Vagina (tissue), 2 donors: Measurements from ENCODE around the gene CD9. TPM values are rescaled to one million over a fixed set of nuclear protein-coding genes. Genes with fewer than 3 reads are reported as not detected.
A peak's percentile ranks its signal among the peaks of the same experiment; 100 is the strongest.

ENCODE experiments used
- DNase-seq, 2 donors: peaks; one replicate each; pipeline ENCODE4 v3.0.0-alpha.2; 2017; ENCODE audit errors: extremely low spot score in 2 of 2
- H3K27ac ChIP-seq: fragments of 200-600 bp; sonication (generic); one replicate; pipeline ENCODE4 v1.5.1; 2019
- H3K27me3 ChIP-seq: fragments of 200-600 bp; sonication (generic); one replicate; pipeline ENCODE4 v1.5.1; 2019
- H3K36me3 ChIP-seq, 2 donors: fragments of 200-600 bp; sonication (generic); one replicate each; pipeline ENCODE4 v1.5.1; 2017 to 2019
- H3K4me1 ChIP-seq: fragments of 200-600 bp; sonication (generic); one replicate; pipeline ENCODE4 v1.5.1; 2019
- H3K4me3 ChIP-seq, 2 donors: fragments of 200-600 bp; sonication (generic); 1 replicate in 1 of 2; 2 replicates in 1 of 2; pipeline ENCODE4 v1.5.1; 2016 to 2019
- H3K9me3 ChIP-seq: fragments of 200-600 bp; sonication (generic); one replicate; pipeline ENCODE4 v1.5.1; 2019
- POLR2A ChIP-seq, 2 donors: fragments of 450-650 bp; IDR thresholded peaks; one replicate each; pipeline ENCODE4 v1.6.1; 2017; ENCODE audit warnings: antibody characterized with exemption in 2 of 2, mild to moderate bottlenecking in 2 of 2, moderate library complexity in 2 of 2
- POLR2AphosphoS5 ChIP-seq, 2 donors: sonication (generic); formaldehyde crosslinking; IDR thresholded peaks; one replicate each; pipeline ENCODE4 v1.9.0; 2017; ENCODE audit warnings: antibody characterized with exemption in 2 of 2, mild to moderate bottlenecking in 2 of 2, low read depth in 1 of 2; ENCODE audit not compliant: insufficient read depth in 1 of 2
- intact Hi-C: fragments of 100-400 bp; cut with DNase I; formaldehyde crosslinking; loops from one replicate; pipeline ENCODE4 v1.15.1; 2023
- total RNA-seq: library from RNA; depleted of rRNA; stranded (reverse); fragments of >200 nt; gene quantifications from one replicate; pipeline ENCODE4 v1.2.3, GENCODE V29; 2016
- TF ChIP-seq, protein P1 (sequence below), 3 experiments: fragments of 450-650 bp in 2 of 3; fragments of 200-600 bp in 1 of 3; sonication (generic) in 1 of 3; IDR thresholded peaks; one replicate each; pipeline ENCODE4 v1.5.1; 2017 to 2019; ENCODE audit warnings: antibody characterized with exemption in 3 of 3, mild to moderate bottlenecking in 2 of 3, moderate library complexity in 2 of 3

Gene CD9
- total RNA-seq, 1 donor from 2014 or later: 366 TPM

DNA sequence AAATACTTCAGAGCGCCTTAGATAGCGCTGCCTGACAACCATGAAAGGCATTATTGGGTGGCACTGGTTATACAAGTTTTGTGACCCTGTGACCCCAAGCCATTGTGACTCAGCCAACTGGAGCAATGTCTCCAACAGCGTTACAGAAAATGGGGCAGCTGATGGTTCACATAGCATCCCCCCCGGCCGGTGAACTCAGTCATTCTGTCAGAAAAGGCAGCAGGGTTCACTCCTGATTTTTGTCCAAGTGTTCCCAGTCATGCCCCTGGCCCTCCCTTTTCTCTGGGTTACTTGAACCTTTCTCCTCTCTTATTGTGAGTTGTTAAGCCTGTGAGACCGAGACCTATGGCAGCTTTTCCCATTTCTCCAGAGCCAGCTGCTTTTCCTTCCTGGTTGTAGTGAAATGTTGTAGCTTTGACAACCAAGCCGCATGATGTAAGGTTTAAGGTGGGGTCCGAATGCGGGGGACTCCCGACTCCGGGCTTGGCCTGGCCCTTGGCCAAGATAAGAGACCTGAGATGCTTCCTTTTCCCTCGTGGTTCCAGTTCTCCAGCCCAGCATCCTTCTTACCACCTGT lies 22.0 kb downstream of the CD9 start:
- intact Hi-C loops: no loop called here
- H3K4me1 ChIP-seq: peaks cover 100% of the 10 kb centered on the region
- peaks cover 0 to 11% of the 10 kb centered on the region in 2 donors for H3K36me3 ChIP-seq
- H3K9me3 ChIP-seq: no peaks in the 10 kb centered on the region
- TF ChIP-seq POLR2A (IDR thresholded peaks at IDR 0.05) (no peak), POLR2AphosphoS5 (IDR thresholded peaks at IDR 0.05; ENCODE audit: insufficient read depth in 1 of 2, low read depth in 1 of 2) (no peak)
- TF ChIP-seq, protein P1, sequence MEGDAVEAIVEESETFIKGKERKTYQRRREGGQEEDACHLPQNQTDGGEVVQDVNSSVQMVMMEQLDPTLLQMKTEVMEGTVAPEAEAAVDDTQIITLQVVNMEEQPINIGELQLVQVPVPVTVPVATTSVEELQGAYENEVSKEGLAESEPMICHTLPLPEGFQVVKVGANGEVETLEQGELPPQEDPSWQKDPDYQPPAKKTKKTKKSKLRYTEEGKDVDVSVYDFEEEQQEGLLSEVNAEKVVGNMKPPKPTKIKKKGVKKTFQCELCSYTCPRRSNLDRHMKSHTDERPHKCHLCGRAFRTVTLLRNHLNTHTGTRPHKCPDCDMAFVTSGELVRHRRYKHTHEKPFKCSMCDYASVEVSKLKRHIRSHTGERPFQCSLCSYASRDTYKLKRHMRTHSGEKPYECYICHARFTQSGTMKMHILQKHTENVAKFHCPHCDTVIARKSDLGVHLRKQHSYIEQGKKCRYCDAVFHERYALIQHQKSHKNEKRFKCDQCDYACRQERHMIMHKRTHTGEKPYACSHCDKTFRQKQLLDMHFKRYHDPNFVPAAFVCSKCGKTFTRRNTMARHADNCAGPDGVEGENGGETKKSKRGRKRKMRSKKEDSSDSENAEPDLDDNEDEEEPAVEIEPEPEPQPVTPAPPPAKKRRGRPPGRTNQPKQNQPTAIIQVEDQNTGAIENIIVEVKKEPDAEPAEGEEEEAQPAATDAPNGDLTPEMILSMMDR (IDR thresholded peaks at IDR 0.05): no peak
- H3K27ac ChIP-seq: peak overlapping the region; percentile 64
- no peaks in the 10 kb centered on the region for H3K27me3 ChIP-seq
- no peak for DNase-seq
- no peak overlapping the region for H3K4me3 ChIP-seq

DNA sequence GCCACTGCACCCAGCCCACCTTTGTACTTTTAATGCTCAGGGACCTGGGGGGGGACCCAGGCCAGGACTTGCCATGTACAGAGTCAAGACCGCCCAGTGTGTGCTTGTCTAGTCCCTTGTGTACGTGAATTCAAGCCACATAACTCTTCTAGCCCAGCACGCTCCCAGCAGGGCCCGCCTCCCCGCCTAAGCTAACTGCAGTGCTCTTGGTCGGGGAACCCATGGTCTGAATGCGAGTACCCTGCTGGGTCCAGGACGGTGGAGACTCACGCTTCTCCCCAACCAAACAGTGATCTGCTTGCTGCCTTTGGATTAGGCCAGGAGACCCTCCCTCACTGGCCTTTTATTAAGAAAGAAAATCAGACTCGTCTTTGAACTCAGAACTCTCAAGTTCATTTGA lies 23.3 kb downstream of the CD9 start:
- intact Hi-C loops: no loop called here
- H3K36me3 ChIP-seq: peaks cover 0 to 18% of the 10 kb centered on the region in 2 donors
- no peak for DNase-seq
- TF ChIP-seq, protein P1 (IDR thresholded peaks at IDR 0.05): no peak
- TF ChIP-seq POLR2AphosphoS5 (IDR thresholded peaks at IDR 0.05; ENCODE audit: insufficient read depth in 1 of 2, low read depth in 1 of 2): no peak
- TF ChIP-seq POLR2A (IDR thresholded peaks at IDR 0.05): no peak
- H3K9me3 ChIP-seq: no peaks in the 10 kb centered on the region
- no peaks in the 10 kb centered on the region for H3K27me3 ChIP-seq
- H3K27ac ChIP-seq: peak overlapping the region; percentile 93
- no peak overlapping the region for H3K4me3 ChIP-seq
- peaks cover 100% of the 10 kb centered on the region for H3K4me1 ChIP-seq

DNA sequence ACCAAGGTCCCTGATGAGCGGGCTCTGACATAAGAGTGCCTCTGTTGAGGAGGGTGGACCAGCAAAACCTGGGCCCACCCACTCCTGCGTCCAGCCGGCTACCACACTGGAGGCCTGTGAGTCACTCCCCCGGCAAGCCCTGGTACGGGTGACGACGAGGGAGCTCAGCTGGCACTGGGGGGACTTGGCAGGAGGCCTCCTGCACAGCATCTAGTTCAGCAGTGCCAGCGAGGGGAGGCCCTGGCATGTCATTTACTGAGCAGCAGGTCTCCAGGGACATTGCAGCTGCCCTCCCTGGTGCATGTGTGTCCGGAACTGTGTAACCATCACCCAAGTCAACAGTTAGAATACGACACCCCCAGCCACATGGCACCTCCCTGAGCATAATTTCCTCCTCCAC lies 24.4 kb downstream of the CD9 start:
- peaks cover 100% of the 10 kb centered on the region for H3K4me1 ChIP-seq
- H3K27ac ChIP-seq: peak overlapping the region; percentile 93
- no peak for TF ChIP-seq POLR2AphosphoS5 (IDR thresholded peaks at IDR 0.05; ENCODE audit: insufficient read depth in 1 of 2, low read depth in 1 of 2)
- TF ChIP-seq, protein P1 (IDR thresholded peaks at IDR 0.05): no peak
- TF ChIP-seq POLR2A (IDR thresholded peaks at IDR 0.05): no peak
- H3K9me3 ChIP-seq: no peaks in the 10 kb centered on the region
- intact Hi-C loops: no loop called here
- DNase-seq: no peak
- H3K27me3 ChIP-seq: no peaks in the 10 kb centered on the region
- H3K36me3 ChIP-seq: peaks cover 0 to 17% of the 10 kb centered on the region in 2 donors
- no peak overlapping the region for H3K4me3 ChIP-seq

DNA sequence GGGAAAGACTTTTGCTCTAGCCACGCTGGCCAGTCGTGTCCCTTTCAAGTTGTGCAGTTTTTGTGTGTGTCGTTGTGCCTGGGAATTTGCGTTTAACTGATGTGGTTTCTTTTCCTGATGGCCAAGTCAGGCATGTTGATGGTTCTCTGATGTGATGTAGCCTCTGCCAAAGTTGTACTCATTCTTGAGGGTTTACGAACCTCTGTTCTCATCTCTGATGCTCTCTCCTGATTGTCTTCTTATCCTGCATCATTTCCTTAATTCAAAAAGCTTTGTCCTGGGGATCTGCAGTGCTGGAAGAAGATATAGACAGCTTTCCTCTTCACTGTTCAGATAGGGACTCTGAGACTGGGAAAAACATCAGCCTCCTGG lies 25.4 kb downstream of the CD9 start:
- TF ChIP-seq, protein P1 (IDR thresholded peaks at IDR 0.05): no peak
- TF ChIP-seq POLR2A (IDR thresholded peaks at IDR 0.05): no peak
- TF ChIP-seq POLR2AphosphoS5 (IDR thresholded peaks at IDR 0.05; ENCODE audit: insufficient read depth in 1 of 2, low read depth in 1 of 2): no peak
- DNase-seq: no peak
- no peak overlapping the region for H3K4me3 ChIP-seq
- H3K36me3 ChIP-seq: peaks cover 0 to 13% of the 10 kb centered on the region in 2 donors
- H3K4me1 ChIP-seq: peaks cover 100% of the 10 kb centered on the region
- intact Hi-C loops: no loop called here
- no peaks in the 10 kb centered on the region for H3K9me3 ChIP-seq
- H3K27ac ChIP-seq: peak overlapping the region; percentile 93
- no peaks in the 10 kb centered on the region for H3K27me3 ChIP-seq

DNA sequence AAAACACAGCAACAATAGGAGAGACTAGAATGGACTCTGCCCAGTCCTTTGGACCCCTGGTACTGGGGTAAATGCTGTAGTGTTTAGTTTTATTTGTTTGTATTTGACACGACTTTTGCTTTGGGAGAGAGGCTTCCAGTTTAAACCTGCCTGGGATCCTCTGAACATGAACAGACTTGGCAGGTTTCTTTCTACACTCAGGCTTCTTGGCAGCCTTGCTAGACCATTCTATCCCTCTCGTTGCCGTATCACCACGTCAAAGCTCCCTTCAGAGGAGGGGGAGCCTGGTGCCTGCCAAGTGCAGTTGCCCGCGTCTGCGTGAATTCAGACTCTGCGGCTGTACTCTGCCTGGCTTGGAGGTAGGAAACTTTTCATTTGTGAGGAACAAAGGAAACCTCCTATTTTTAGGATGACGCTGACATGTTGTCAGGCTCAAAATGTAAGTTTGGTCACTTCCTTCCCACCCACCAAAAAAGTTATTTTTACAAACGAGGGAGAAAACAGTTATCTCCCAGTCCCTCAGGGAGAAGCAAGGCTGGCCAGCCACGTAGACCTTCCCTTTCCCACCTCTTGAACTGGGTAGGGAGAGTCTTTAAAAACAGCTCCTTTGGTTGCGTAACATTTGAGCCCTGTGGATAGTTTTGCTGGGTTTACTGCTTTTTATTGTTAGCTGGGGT lies 25.9 kb downstream of the CD9 start:
- no peaks in the 10 kb centered on the region for H3K27me3 ChIP-seq
- DNase-seq: no peak
- peaks cover 0 to 13% of the 10 kb centered on the region in 2 donors for H3K36me3 ChIP-seq
- H3K27ac ChIP-seq: peak overlapping the region; percentile 93
- TF ChIP-seq POLR2AphosphoS5 (IDR thresholded peaks at IDR 0.05; ENCODE audit: insufficient read depth in 1 of 2, low read depth in 1 of 2): peak; percentile 28 to 65
- TF ChIP-seq POLR2A (IDR thresholded peaks at IDR 0.05): no peak
- intact Hi-C loops: no loop called here
- peak overlapping the region; percentile 0 to 17 for H3K4me3 ChIP-seq
- H3K9me3 ChIP-seq: no peaks in the 10 kb centered on the region
- H3K4me1 ChIP-seq: peaks cover 100% of the 10 kb centered on the region
